Upper lobe of left lung (tissue), 6 donors: ENCODE measurements around the gene MTMR1. TPM values are rescaled to one million over a fixed set of nuclear protein-coding genes. Genes with fewer than 3 reads are reported as not detected.
A peak's percentile ranks its signal among the peaks of the same experiment; 100 is the strongest.

Experiments
- ATAC-seq, 2 donors: fragments of 200-7000 bp; cut with Tn5 transposase; one replicate each; pipeline ENCODE4 v1.9.1; 2022; ENCODE audit warnings: mild to moderate bottlenecking in 2 of 2, moderate library complexity in 2 of 2; ENCODE audit not compliant: low FRiP score in 2 of 2
- DNase-seq, 2 donors: peaks; one replicate each; pipeline ENCODE4 v3.0.0-alpha.2; 2019 to 2020
- H3K27ac ChIP-seq, 4 donors: fragments of 200-600 bp; sonication (generic); one replicate each; pipeline ENCODE4 v1.5.1; 2016 to 2019
- H3K27me3 ChIP-seq, 4 donors: fragments of 200-600 bp; sonication (generic); one replicate each; pipeline ENCODE4 v1.5.1; 2017 to 2019
- H3K36me3 ChIP-seq, 4 donors: fragments of 200-600 bp; sonication (generic); one replicate each; pipeline ENCODE4 v1.5.1; 2016 to 2019
- H3K4me1 ChIP-seq, 4 donors: fragments of 200-600 bp; sonication (generic); one replicate each; pipeline ENCODE4 v1.5.1; 2018 to 2019
- H3K4me3 ChIP-seq, 4 donors: fragments of 200-600 bp; sonication (generic); one replicate each; pipeline ENCODE4 v1.5.1; 2017 to 2019; ENCODE audit warnings: mild to moderate bottlenecking in 2 of 4, moderate library complexity in 1 of 4
- H3K9me3 ChIP-seq, 4 donors: fragments of 200-600 bp; sonication (generic); one replicate each; pipeline ENCODE4 v1.5.1; 2018 to 2019
- EP300 ChIP-seq, 4 donors: sonication (generic); formaldehyde crosslinking; IDR thresholded peaks; one replicate each; pipeline ENCODE4 v1.5.1; 2017; ENCODE audit warnings: antibody characterized with exemption in 4 of 4, control low read depth in 2 of 4
- POLR2A ChIP-seq, 4 donors: fragments of 450-650 bp; IDR thresholded peaks; one replicate each; pipeline ENCODE4 v1.5.1; 2016 to 2017; ENCODE audit warnings: antibody characterized with exemption in 4 of 4, mild to moderate bottlenecking in 2 of 4
- POLR2AphosphoS5 ChIP-seq, 2 donors: sonication (generic); formaldehyde crosslinking; IDR thresholded peaks; one replicate each; pipeline ENCODE4 v1.5.1; 2017; ENCODE audit warnings: antibody characterized with exemption in 2 of 2
- WGBS, 2 donors: methylation state at CpG; one replicate each; pipeline ENCODE4 v1.1.5; 2017 to 2018; 5-methylcytosine and 5-hydroxymethylcytosine counted together
- total RNA-seq, 6 donors: library from RNA; depleted of rRNA in 4 of 6; stranded (reverse); fragments of >200 nt in 4 of 6; gene quantifications; one replicate each; pipeline versions ENCODE4 v1.1.0 to v1.2.1, GENCODE V29; 2016 to 2021
- TF ChIP-seq, protein P1 (sequence below), 6 experiments: fragments of 450-650 bp in 4 of 6; fragments of 200-600 bp in 2 of 6; sonication (generic) in 2 of 6; IDR thresholded peaks; one replicate each; pipeline ENCODE4 v1.5.1; 2016 to 2019; ENCODE audit warnings: antibody characterized with exemption in 6 of 6
- donor health status: DM: no; HTN: no; CAD: no; lungs with moderate emphysema.
- donor health status: DM: no; HTN: yes; CAD: no; lungs with severe emphysema.

Gene MTMR1
- total RNA-seq, 6 donors from 2014 or later = 10.9 to 24.6 (median 20.8) TPM

- H3K36me3 ChIP-seq = peaks cover 0 to 34% (median 0%) of the 10 kb centered on the region in 4 donors
- H3K27me3 ChIP-seq = no peaks in the 10 kb centered on the region
- 51 to 54% methylated on average over 5 of the region's 5 CpGs for WGBS, 2 donors
- no peak overlapping the region for H3K27ac ChIP-seq
- TF ChIP-seq, protein P1, sequence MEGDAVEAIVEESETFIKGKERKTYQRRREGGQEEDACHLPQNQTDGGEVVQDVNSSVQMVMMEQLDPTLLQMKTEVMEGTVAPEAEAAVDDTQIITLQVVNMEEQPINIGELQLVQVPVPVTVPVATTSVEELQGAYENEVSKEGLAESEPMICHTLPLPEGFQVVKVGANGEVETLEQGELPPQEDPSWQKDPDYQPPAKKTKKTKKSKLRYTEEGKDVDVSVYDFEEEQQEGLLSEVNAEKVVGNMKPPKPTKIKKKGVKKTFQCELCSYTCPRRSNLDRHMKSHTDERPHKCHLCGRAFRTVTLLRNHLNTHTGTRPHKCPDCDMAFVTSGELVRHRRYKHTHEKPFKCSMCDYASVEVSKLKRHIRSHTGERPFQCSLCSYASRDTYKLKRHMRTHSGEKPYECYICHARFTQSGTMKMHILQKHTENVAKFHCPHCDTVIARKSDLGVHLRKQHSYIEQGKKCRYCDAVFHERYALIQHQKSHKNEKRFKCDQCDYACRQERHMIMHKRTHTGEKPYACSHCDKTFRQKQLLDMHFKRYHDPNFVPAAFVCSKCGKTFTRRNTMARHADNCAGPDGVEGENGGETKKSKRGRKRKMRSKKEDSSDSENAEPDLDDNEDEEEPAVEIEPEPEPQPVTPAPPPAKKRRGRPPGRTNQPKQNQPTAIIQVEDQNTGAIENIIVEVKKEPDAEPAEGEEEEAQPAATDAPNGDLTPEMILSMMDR (IDR thresholded peaks at IDR 0.05) = no peak
- TF ChIP-seq EP300 (IDR thresholded peaks at IDR 0.05) = no peak
- TF ChIP-seq POLR2A (IDR thresholded peaks at IDR 0.05) = no peak
- TF ChIP-seq POLR2AphosphoS5 (IDR thresholded peaks at IDR 0.05) = no peak
- no peak for ATAC-seq
- no peak overlapping the region for H3K4me3 ChIP-seq
- H3K9me3 ChIP-seq = no peaks in the 10 kb centered on the region
- H3K4me1 ChIP-seq = no peaks in the 10 kb centered on the region
- DNase-seq = no peak
Observed at GRCh38 chrX:150729956-150730355, 36.8 kb downstream of the MTMR1 start.

DNA sequence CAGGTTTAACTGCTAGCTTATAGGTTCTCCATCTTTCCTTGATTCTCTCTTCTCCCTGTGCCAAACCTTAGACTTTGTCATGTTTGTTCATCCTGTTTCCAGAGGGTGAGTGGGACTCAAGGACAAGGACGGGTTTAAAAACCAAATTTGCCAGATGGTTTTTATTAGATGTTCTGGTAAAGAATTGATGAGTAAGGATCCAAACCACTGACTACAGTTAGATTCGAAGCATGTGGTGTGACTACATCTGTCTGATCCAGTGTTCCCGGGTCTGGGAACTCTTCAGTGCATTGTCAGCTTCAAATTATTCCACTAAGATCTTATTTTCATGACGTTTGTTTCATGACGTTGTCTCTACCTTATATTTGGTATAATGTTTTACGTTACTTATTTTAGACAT is 37.5 kb downstream of the MTMR1 start:
- no peaks in the 10 kb centered on the region for H3K9me3 ChIP-seq
- peaks cover 0 to 40% (median 0%) of the 10 kb centered on the region in 4 donors for H3K36me3 ChIP-seq
- H3K27ac ChIP-seq = no peak overlapping the region
- DNase-seq (no peak), ATAC-seq (no peak)
- H3K4me3 ChIP-seq = no peak overlapping the region
- no peaks in the 10 kb centered on the region for H3K4me1 ChIP-seq
- no peak for TF ChIP-seq POLR2A (IDR thresholded peaks at IDR 0.05)
- TF ChIP-seq, protein P1 (IDR thresholded peaks at IDR 0.05) = no peak
- 79 to 91% methylated on average over 5 to 6 of the region's 6 CpGs for WGBS, 2 donors
- H3K27me3 ChIP-seq = no peaks in the 10 kb centered on the region

GRCh38 chrX:150731795-150732194 is 38.6 kb downstream of the MTMR1 start:
- TF ChIP-seq POLR2A (IDR thresholded peaks at IDR 0.05) (no peak), POLR2AphosphoS5 (IDR thresholded peaks at IDR 0.05) (no peak), EP300 (IDR thresholded peaks at IDR 0.05) (no peak)
- TF ChIP-seq, protein P1 (IDR thresholded peaks at IDR 0.05) = no peak
- Histone ChIP-seq H3K36me3 (peaks cover 0 to 40% (median 0%) of the 10 kb centered on the region in 4 donors), H3K4me3 (no peak overlapping the region), H3K27me3 (no peaks in the 10 kb centered on the region), H3K4me1 (no peaks in the 10 kb centered on the region), H3K9me3 (no peaks in the 10 kb centered on the region), H3K27ac (no peak overlapping the region)
- 65 to 95% methylated on average over 3 of the region's 3 CpGs for WGBS, 2 donors
- ATAC-seq = peak in 1 of 2 donors; percentile 85
- no peak for DNase-seq

DNA sequence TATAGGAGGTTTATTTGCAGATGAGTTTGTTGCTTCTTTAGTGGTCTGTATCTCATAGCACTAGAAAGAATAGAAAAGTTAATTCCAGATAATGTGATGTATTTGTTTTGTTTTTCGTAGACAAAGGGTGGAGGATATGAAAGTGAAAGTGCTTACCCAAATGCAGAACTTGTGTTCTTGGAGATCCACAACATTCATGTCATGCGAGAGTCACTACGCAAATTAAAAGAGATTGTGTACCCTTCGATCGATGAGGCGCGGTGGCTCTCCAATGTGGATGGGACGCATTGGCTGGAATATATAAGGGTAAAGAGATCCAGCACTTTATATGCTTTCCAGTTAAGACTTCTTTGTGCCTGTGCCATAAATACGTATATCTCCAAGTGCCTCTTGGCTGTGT is 43.3 kb downstream of the MTMR1 start:
- H3K27me3 ChIP-seq = no peaks in the 10 kb centered on the region
- WGBS, 2 donors = 61 to 77% methylated on average over 9 of the region's 9 CpGs
- H3K27ac ChIP-seq = peak overlapping the region in 2 of 4 donors; percentile 14 to 26
- ATAC-seq (no peak), DNase-seq (no peak)
- no peak for TF ChIP-seq POLR2A (IDR thresholded peaks at IDR 0.05)
- no peak for TF ChIP-seq EP300 (IDR thresholded peaks at IDR 0.05)
- TF ChIP-seq, protein P1 (IDR thresholded peaks at IDR 0.05) = no peak
- TF ChIP-seq POLR2AphosphoS5 (IDR thresholded peaks at IDR 0.05) = no peak
- no peaks in the 10 kb centered on the region for H3K4me1 ChIP-seq
- H3K36me3 ChIP-seq = peaks cover 0 to 46% (median 5%) of the 10 kb centered on the region in 4 donors
- H3K4me3 ChIP-seq = peak overlapping the region in 1 of 4 donors; percentile 19
- no peaks in the 10 kb centered on the region for H3K9me3 ChIP-seq

DNA sequence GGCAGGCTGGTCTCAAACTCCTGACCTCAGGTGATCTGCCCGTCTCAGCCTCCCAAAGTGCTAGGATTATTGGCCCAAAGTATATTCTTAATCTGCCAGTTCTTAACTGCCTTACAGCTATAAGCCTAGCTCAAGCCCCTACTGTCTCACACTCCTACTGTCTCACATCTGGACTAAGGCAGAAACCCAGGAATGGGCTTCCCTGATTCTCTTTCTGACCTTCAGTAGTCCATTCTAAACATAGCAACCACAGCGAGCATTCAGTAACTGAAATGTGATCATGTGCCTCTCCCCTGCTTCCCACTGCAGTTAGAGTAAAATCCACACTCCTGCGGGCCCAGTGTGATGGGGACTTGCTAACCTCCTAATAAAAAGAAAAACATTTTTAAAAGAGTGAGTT is 58.9 kb downstream of the MTMR1 start:
- 88 to 97% methylated on average over 2 to 3 of the region's 3 CpGs for WGBS, 2 donors
- Histone ChIP-seq H3K27ac (no peak overlapping the region), H3K27me3 (no peaks in the 10 kb centered on the region), H3K4me1 (no peaks in the 10 kb centered on the region), H3K36me3 (peaks cover 0 to 35% (median 5%) of the 10 kb centered on the region in 4 donors), H3K9me3 (no peaks in the 10 kb centered on the region), H3K4me3 (no peak overlapping the region)
- TF ChIP-seq EP300 (IDR thresholded peaks at IDR 0.05) = no peak
- TF ChIP-seq POLR2AphosphoS5 (IDR thresholded peaks at IDR 0.05) = no peak
- TF ChIP-seq POLR2A (IDR thresholded peaks at IDR 0.05) = no peak
- TF ChIP-seq, protein P1 (IDR thresholded peaks at IDR 0.05) = no peak
- DNase-seq (no peak), ATAC-seq (no peak)
